ENCODE results near the gene CTXN1.

Gene CTXN1

DNA sequence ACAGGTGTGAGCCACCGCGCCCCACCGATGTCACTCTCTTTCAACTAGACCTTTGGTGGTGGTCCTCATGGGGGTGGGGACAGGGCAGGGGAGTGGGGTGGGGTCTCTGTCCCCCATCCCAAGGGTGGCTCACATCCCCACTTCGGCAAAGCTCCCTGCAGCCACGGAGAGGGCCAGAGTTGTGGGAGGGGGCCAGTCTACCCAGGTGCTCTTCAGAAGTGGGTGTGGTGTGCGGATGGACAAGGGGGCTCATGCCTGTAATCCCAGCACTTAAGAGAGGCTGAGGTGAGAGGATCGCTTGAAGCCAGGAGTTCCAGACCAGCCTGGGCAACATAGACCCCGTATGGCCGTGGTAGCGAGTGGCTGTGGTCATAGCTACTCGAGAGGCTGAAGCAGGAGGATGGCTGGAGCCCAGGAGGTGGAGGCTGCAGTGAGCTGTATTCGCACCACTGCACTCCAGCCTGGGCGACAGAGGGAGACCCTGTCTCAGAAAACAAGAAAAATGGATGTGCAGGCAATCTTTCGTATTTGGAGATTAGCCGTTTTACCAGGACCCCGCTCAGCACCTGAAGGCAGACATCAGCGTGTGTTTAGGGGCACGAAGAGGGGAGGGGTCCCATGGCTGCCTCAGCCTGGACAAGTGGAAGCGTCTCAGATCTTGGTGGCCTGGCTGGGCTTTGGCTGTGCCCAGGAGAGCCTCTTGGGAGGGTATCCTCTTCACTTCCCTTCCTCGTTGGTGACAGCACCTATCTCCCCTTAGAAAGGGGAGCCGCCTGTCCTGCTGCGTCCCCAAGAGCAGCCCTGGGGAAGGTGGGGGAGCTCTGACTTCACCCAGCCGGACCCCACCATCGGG, 10.5 kb downstream of the CTXN1 start:
- no peak for DNase-seq (ENCODE audit: low read depth in 2 of 3, low spot score in 2 of 3)

DNA sequence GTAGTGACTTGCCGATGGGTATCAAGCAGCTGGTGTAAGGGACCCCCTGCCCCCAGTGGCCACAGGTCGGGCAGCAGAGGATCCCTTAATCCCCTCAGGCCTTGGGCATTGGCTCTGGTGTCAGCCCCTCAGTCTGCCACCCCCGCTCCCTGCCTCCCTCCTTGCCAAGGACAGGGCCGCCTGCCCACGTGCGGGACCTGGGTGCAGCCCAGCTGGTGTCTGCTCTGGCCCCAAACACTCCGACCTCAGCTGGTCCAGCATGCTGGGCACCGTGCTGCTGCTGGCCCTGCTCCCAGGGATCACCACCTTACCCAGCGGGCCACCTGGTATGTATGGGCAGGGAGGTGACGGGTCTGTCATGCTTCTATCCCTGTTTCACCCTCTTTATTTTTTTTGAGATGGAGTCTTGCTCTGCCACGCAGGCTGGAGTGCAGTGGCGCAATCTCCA, 11.3 kb downstream of the CTXN1 start, which contains the start of gene TGFBR3L:
Gene TGFBR3L (plus strand): TSS at position 233 of the 448 bp plus-strand sequence.
- DNase-seq (ENCODE audit: low read depth in 2 of 3, low spot score in 2 of 3): no peak

- DNase-seq (ENCODE audit: low read depth in 2 of 3, low spot score in 2 of 3): no peak
Measured at GRCh38 chr19:7914099-7914498, 11.8 kb downstream of the CTXN1 start.

DNA sequence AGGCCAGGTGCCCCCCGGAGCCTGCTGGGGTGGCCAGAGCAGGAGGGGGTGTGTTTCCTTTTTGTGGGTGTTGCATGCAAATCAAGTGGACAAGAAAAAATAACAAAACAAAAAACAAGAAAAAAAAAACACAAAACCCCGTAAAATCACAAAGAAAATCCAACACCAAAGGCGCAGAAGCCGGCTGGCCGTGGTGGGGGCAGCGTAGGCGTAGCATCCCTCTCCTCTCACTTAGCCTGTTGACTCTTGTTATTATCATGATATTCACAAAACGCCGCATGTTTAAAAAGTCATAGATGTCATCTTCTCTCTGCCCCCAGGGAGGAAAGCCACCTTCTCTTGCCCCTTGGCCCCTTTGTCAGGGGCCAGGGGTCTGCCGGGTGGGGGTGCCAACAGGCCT, 12.3 kb downstream of the CTXN1 start:
- no peak for DNase-seq (ENCODE audit: low read depth in 2 of 3, low spot score in 2 of 3)

DNA sequence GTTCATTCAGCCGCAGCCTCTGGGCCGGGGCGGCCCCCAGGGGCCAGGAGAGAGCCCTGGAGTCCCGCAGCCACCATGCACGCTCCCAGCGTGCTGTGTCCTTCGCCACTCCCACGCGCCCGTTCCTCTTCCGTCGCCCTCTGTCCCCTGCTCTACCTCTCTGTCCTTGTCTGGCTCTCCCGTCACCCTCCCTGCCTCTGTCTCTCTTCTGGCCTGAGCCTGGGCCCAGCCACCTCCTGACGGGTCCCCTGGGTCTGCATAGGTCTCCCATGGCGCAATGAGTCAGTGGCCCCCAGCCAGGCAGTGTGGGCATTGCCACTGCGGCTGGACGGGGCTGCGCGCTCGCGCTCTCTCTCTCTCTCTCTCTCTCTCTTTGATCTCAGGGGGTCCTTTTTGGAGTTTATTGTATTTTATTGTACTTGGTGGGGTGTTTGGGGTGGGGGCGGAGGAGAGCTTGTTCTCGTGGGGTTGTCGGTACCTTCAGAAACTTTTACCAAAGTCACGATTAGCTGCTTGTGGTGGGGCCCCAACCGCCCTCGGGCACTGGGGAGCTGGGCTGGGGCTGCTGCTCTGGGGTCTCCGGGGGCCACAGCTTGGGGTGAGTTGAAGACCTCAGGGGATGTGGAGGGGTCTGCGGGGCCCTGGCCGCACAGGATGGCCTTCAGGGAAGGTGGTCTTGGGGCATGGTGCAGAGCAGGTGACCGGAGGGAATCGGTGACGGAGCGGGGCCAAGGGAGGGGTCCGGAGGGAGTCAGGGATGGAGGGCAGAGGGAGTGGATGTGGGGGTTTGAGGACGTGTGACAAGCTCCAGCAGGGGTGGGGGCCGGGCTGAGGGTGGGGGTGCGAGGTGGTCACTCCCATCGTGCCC, 13.0 kb downstream of the CTXN1 start:
- no peak for DNase-seq (ENCODE audit: low read depth in 2 of 3, low spot score in 2 of 3)

DNA sequence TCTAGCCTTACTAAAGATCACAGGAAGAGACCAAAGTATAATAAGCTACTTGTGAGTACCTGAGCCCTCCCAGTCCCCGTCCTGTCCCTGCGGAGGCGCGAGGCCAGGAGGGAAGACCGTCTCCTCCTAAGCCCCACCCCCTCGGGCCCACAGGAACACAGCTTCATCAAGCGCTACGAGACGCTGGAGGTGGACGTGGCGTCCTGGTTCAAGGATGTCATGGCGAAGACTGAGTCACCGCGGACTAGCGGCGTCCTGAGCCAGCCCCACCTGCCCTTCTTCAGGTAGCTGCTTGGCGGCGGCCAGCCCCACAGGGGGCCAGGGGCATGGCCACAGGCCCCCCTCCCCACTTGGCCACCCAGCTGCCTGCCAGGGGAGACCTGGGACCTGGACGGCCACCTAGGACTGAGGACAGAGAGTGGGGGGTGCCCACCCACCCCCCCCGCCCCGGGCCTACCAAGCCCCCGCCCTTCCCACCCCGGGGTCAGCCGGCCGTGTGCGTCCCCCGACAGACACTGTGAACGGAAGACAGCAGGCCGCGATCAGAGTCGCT, 13.7 kb downstream of the CTXN1 start:
- no peak for DNase-seq (ENCODE audit: low read depth in 2 of 3, low spot score in 2 of 3)

- DNase-seq (ENCODE audit: low read depth in 2 of 3, low spot score in 2 of 3): no peak
Measured at GRCh38 chr19:7911508-7912143, 14.3 kb downstream of the CTXN1 start.

DNA sequence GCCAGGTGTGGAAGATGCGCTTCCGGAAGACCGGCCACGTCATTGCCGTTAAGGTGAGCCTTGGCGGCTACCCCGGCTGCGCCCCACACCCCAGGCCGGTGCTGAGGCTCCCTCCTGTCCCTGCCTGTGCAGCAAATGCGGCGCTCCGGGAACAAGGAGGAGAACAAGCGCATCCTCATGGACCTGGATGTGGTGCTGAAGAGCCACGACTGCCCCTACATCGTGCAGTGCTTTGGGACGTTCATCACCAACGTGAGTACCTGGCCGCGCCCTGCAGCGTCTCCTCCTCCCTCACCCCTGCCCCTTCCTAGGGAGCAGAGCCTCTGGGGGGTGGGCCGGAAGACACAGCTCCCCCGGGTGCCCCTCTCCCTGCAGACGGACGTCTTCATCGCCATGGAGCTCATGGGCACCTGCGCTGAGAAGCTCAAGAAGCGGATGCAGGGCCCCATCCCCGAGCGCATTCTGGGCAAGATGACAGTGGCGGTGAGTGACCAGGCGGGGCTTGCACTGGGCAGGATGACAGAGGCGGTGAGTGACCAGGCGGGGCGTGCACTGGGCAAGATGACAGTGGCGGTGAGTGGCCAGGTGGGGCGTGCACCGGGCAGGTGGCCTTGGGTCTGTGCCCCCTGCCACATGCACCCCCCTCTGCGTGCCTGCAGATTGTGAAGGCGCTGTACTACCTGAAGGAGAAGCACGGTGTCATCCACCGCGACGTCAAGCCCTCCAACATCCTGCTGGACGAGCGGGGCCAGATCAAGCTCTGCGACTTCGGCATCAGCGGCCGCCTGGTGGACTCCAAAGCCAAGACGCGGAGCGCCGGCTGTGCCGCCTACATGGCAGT, 15.4 kb downstream of the CTXN1 start:
- DNase-seq (ENCODE audit: low read depth in 2 of 3, low spot score in 2 of 3): no peak

DNA sequence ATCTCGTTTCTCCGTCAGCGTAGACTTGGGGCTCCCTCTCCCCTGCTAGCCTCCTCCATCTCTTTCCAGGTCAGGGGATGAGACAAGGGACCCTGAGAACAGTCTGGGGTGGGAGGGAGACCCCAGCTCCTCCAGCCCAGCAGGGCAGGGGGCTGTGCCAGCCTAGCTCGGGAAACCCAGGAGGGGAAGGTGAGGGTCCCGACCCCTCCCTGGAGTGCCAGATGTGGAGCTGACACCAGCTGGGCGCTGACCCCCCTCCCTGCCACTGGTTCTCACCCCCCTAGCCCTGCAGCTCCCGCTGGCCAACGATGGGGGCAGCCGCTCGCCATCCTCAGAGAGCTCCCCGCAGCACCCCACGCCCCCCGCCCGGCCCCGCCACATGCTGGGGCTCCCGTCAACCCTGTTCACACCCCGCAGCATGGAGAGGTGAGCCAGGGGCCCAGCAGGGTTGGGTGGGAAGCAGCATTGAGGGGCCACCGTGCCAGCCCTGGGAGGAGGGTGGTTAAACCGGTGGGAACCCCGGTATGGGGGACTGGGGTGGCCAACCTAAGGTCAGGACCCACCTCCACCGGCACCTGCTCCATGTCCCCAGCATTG, 16.4 kb downstream of the CTXN1 start:
- DNase-seq (ENCODE audit: low read depth in 2 of 3, low spot score in 2 of 3): no peak

GRCh38 chr19:7908742-7909461, 17.0 kb downstream of the CTXN1 start:
- DNase-seq (ENCODE audit: low read depth in 2 of 3, low spot score in 2 of 3): no peak

DNA sequence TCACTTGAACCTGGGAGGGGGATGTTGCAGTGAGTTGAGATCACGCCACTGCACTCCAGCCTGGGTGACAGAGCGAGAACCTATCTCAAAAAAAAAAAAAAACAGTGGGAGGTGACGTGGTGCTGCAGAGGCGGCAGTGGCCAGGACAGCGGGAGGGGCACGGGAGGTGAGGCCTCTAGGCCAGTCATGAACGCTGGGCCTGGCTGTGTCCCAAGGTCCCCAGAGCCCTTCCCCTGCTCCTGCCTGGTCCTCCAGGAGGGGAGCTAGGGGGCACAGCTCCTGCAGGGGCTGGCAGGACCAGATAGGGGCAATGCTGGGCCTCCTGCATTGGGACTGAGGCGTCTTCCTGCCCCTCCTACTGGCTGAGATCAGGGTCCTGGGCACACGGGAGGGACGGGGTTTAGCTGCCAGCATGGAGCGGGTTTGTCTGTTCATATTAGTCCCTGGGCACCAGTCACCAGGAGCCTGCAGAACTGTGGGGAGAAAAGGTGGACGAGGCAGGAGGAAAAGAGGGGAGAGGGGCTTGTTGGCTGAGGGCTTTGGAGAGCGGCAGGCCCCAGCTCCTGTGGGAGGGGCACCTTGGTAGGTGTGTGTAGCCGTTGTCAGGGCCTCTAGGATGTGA, 17.7 kb downstream of the CTXN1 start:
- no peak for DNase-seq (ENCODE audit: low read depth in 2 of 3, low spot score in 2 of 3)

- DNase-seq (ENCODE audit: low read depth in 2 of 3, low spot score in 2 of 3): no peak
Measured at GRCh38 chr19:7907544-7907943, 18.4 kb downstream of the CTXN1 start.

DNA sequence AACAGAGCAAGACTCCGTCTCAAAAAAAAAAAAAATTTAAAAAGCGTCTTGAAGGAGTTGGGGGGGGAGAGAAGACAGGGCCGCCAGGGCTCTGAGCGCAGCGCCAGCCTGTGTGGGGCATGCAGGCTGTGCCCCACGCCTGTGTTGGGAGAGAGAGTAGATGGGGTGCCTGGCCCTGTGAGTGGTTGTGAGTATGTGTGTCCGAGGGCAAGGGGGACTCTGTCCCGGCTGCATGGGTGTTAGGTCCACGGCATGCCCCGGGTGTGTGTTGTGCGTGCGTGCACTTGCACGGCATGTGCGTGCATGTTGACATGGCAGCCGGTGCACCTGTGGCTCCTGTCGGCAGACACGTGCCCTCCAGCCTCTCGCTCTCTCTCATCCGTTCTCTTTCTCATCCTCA, 18.8 kb downstream of the CTXN1 start:
- no peak for DNase-seq (ENCODE audit: low read depth in 2 of 3, low spot score in 2 of 3)

GRCh38 chr19:7905859-7906258, 20.1 kb downstream of the CTXN1 start:
- DNase-seq (ENCODE audit: low read depth in 2 of 3, low spot score in 2 of 3): no peak

GRCh38 chr19:7905268-7905667, 20.7 kb downstream of the CTXN1 start:
- DNase-seq (ENCODE audit: low read depth in 2 of 3, low spot score in 2 of 3): no peak

DNA sequence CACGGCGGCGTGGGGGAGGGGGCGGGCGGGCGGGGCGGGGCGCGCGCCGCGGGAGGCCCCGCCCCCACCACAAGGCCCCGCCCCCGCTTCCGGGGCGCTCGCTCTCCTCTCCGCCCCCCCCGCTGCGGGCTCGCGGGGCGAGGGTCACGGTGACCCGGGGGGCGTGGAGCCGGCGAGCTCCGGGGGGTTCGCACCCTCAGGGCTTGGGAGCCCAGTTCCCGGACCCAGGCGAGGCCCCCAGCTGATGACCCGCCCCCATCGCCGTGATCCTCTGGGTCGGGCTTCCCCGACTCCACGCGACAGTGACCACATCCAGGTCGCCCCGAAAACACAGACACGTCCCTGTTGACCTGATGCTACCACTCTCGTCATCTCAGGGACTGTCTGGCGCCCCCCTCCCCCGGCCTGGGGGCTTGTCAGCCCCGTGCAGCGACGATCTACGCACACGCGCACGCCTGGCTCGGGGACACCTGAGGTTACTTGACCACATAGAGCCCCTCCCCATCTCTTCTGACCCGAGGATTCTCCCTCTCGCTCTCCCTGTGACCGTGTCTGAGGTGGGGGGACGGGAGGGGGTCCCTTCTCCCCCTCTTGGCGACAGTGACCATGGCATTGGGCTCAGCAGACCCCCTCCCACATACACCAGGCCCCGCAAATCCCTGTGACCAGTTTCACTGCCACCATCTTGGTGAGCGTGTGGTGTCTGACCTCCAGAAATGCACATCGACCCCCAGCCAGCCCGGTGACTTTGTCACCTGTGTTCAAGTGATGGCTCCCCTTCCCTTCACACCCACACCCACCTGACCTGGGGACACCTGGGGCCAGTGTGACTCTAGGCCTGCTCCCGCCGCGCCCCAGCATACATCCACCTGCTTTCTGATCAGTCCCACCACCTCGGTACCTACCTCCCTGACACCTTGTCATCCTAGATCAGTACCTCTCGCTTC, 21.6 kb downstream of the CTXN1 start:
- peak in 1 of 3 experiments; percentile 58 for DNase-seq (ENCODE audit: low read depth in 2 of 3, low spot score in 2 of 3)

DNA sequence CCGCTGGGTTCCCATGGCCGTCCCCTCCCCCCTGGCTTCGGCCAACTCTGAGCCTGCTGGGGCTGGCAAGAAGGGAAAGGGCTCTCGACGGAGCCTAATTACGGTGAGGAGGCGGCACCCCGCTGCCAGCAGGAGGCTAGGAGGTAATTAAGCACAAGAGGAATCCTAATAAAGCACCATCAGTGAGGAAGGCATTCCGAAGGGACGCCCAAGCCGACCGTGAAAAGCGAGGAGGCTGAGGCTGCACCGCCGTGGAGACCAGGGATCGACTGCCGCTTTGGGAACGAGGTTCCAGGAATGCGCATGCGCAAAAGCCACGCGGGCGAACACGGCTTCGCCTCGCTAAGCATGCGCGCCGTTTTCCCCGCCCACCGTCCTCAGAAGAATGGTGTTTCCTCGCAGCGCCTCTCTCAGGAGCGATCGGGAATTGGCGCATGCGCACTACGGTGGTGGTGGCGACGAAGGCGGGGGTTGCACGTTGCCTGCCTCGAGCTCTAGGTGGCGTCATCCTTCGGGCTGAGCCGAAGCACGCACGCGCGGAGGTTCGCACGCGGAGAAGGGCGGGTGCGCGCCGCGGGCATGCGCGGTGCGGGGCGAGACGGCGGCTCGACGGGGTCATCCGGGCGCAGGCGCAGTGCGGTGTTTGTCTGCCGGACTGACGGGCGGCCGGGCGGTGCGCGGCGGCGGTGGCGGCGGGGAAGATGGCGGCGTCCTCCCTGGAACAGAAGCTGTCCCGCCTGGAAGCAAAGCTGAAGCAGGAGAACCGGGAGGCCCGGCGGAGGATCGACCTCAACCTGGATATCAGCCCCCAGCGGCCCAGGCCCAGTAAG, 22.5 kb downstream of the CTXN1 start, which contains the start of gene MAP2K7:
Gene MAP2K7 (plus strand): TSS at position 634 of the 830 bp plus-strand sequence. CDS start 68 bp downstream, at position 702.
- peak; percentile 100 for DNase-seq (ENCODE audit: low read depth in 2 of 3, low spot score in 2 of 3)
